IMR-90 (cell line): ENCODE data around the gene INPP5B.

Source experiments
- CTCF ChIP-seq: conservative IDR thresholded peaks from 2 replicates; pipeline ENCODE4 v1.5.1; 2012; ENCODE audit warnings: mild to moderate bottlenecking, low read depth, low read length, improper control_type of control experiment
- MAZ ChIP-seq: IDR thresholded peaks from 2 replicates; pipeline ENCODE4 v1.6.1; 2012; ENCODE audit warnings: low read depth, mild to moderate bottlenecking, low read length, improper control_type of control experiment, moderate library complexity, borderline replicate concordance
- POLR2A ChIP-seq: IDR thresholded peaks from 2 replicates; pipeline ENCODE4 v1.6.1; 2012; ENCODE audit warnings: mild to moderate bottlenecking, low read depth, low read length
- RAD21 ChIP-seq: IDR thresholded peaks from 2 replicates; pipeline ENCODE4 v1.6.1; 2012; ENCODE audit warnings: low read length, improper control_type of control experiment
- USF2 ChIP-seq: fragments of 150-350 bp; IDR thresholded peaks from 2 replicates; pipeline ENCODE4 v1.6.1; 2017; ENCODE audit warnings: mild to moderate bottlenecking, antibody characterized with exemption, low read length, low read depth

- TF ChIP-seq CTCF, result peak; percentile 79
- TF ChIP-seq POLR2A, result no peak
- TF ChIP-seq MAZ, result no peak
- TF ChIP-seq USF2, result no peak
- TF ChIP-seq RAD21, result peak; percentile 53
Measured at GRCh38 chr1:37811027-37811655, 135.7 kb downstream of the INPP5B start.
